ENCODE data around the gene APPL2.

- TF ChIP-seq CTCF (IDR thresholded peaks at IDR 0.05 in 8 of 11, conservative IDR thresholded peaks at IDR 0.05 in 3 of 11) (no peak), POLR2A (IDR thresholded peaks at IDR 0.05) (no peak), POLR2AphosphoS5 (IDR thresholded peaks at IDR 0.05) (no peak)
Observed at GRCh38 chr12:105257321-105257728, 21.4 kb upstream of the APPL2 start.

Measured in spleen (tissue), 7 donors.